Common myeloid progenitor, CD34-positive (primary cell): ENCODE results near the gene SENP3.

ENCODE experiments used
- CTCF ChIA-PET: fragments of 350-600 bp; sonication (Branson Sonifier 250); formaldehyde crosslinking; loops from one replicate; lab custom pipeline; 2021; ENCODE audit warnings: antibody characterized with exemption; lab: Charles Lee
- POLR2A ChIA-PET: fragments of 350-600 bp; sonication (Branson Sonifier 250); formaldehyde crosslinking; loops from one replicate; lab custom pipeline; 2021; ENCODE audit warnings: antibody characterized with exemption; lab: Charles Lee
- DNase-seq, 3 donors: peaks; one replicate each; pipeline versions ENCODE4 v3.0.0 to v3.0.0-alpha.2; 2013
- H3K27ac ChIP-seq, 2 experiments: 1 replicate in 1 of 2; 2 replicates in 1 of 2; pipeline ENCODE4 v1.7.0; 2013; ENCODE audit warnings: inconsistent platforms in 2 of 2, low read length in 2 of 2, mild to moderate bottlenecking in 2 of 2, low read depth in 1 of 2, moderate library complexity in 1 of 2; ENCODE audit not compliant: severe bottlenecking in 2 of 2, insufficient read depth in 1 of 2, poor library complexity in 1 of 2
- H3K27me3 ChIP-seq, 5 experiments: replicated peaks in 2 of 5; 1 replicate in 3 of 5; 2 replicates in 2 of 5; pipeline versions ENCODE4 v1.6.1 to v1.7.0; 2013; ENCODE audit warnings: low read length in 4 of 5, mild to moderate bottlenecking in 2 of 5, moderate library complexity in 2 of 5, inconsistent platforms in 1 of 5; ENCODE audit not compliant: insufficient read depth in 5 of 5, control insufficient read depth in 4 of 5
- H3K36me3 ChIP-seq, 4 experiments: 1 replicate in 2 of 4; 2 replicates in 2 of 4; pipeline versions ENCODE4 v1.6.1 to v1.7.0; 2013; ENCODE audit warnings: low read length in 3 of 4, control low read depth in 1 of 4, mild to moderate bottlenecking in 1 of 4; ENCODE audit not compliant: control insufficient read depth in 4 of 4, insufficient read depth in 4 of 4
- H3K4me1 ChIP-seq, 4 experiments: 1 replicate in 3 of 4; 2 replicates in 1 of 4; pipeline versions ENCODE4 v1.6.1 to v1.7.1; 2013; ENCODE audit warnings: low read length in 3 of 4, mild to moderate bottlenecking in 3 of 4, control low read depth in 1 of 4, inconsistent platforms in 1 of 4, moderate library complexity in 1 of 4; ENCODE audit not compliant: control insufficient read depth in 4 of 4, insufficient read depth in 4 of 4; ENCODE audit errors: control extremely low read depth in 1 of 4
- H3K4me3 ChIP-seq, 7 experiments: 1 replicate in 4 of 7; 2 replicates in 3 of 7; pipeline versions ENCODE4 v1.5.1 to v1.7.0; 2013; ENCODE audit warnings: mild to moderate bottlenecking in 7 of 7, low read length in 6 of 7, moderate library complexity in 6 of 7, inconsistent platforms in 2 of 7, low read depth in 2 of 7, control low read depth in 1 of 7; ENCODE audit not compliant: insufficient read depth in 4 of 7, control insufficient read depth in 1 of 7; ENCODE audit errors: extremely low read depth in 1 of 7
- H3K9me3 ChIP-seq, 5 experiments: 1 replicate in 4 of 5; 2 replicates in 1 of 5; pipeline versions ENCODE4 v1.6.1 to v1.7.1; 2013; ENCODE audit warnings: low read length in 4 of 5, mild to moderate bottlenecking in 2 of 5, inconsistent platforms in 1 of 5, low read depth in 1 of 5, moderate library complexity in 1 of 5; ENCODE audit not compliant: control insufficient read depth in 4 of 5, insufficient read depth in 2 of 5; ENCODE audit errors: control extremely low read depth in 1 of 5
- WGBS: methylation state at CpG from one replicate; pipeline ENCODE4 v1.1.5; 2013; ENCODE audit not compliant: insufficient coverage; 5-methylcytosine and 5-hydroxymethylcytosine counted together

The SENP3 gene

DNA sequence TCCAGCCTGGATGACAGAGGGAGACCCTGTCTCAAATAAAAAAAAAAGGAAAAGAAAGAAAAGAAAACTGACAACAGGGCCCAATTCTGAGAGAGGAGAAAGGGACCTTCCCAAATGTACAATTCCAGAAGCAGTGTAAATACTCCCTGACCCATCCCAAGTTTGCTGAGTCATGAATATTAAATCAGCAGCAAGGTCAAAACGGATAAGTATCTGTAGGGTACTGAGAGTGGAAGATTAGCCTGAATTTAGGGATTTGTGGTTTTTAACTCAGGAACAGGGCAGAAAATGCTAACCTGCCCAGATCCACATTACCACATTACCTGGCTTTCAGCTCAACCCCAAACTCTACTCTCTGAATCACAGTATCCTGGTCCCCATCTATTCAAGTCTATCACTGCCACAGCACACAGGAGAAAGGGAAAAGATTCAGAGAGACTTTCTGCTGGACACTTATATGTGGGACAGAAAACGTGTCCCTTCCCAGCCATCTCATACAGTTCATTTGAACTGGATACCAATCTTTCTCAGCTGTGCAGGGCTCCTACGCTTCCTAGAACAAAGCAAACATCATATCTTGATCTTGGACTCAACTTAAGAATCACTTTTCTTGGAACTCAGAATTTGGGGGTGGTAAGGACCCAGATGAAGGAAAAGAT, 50.0 kb downstream of the SENP3 start:
- Histone ChIP-seq H3K4me3 (no peak overlapping the region), H3K9me3 (no peaks in the 10 kb centered on the region), H3K27ac (no peak overlapping the region), H3K27me3 (no peaks in the 10 kb centered on the region), H3K4me1 (peaks cover 9 to 28% (median 21%) of the 10 kb centered on the region in 4 experiments), H3K36me3 (peaks cover under 1 to 18% (median 5%) of the 10 kb centered on the region in 4 experiments)
- ChIA-PET CTCF (interaction anchor here (0.8 to 2.1 kb wide), 7 partner anchors 11 to 377 kb away, joined by 3 to 6 read pairs (median 3); partner anchors contain the start of gene TP53), POLR2A (interaction anchor here (0.7 to 1.0 kb wide), 3 partner anchors 22 to 56 kb away, joined by 3 to 4 read pairs (median 3); partner anchors contain the start of gene SOX15)
- DNase-seq, result no peak
- WGBS, result no CpG with 5 or more reads among the region's 3 CpGs

DNA sequence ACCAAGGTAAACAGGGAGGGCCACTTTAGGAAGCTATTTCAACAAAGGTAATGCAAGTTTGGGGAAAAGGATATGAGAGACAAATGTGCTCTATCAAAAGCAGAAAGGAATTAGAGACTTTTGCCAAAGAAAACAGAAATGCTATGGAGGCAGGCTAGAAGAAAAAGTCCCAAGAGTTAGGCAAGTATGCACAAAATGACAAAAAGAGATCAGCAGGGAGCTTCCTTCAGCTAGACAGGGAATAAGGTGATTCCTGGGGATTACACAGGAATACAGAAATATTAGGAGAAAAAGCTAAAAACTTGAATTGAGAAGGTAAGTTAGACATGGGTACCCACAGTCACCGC, 50.5 kb downstream of the SENP3 start:
- ChIA-PET POLR2A (interaction anchor here (0.8 to 1.0 kb wide), 2 partner anchors 23 to 55 kb away, joined by 3 read pairs; no protein-coding TSS in a partner anchor), CTCF (interaction anchor here (0.8 to 2.1 kb wide), 5 partner anchors 11 to 75 kb away, joined by 3 to 6 read pairs (median 3); partner anchors contain the start of gene TP53)
- no peak for DNase-seq
- no peak overlapping the region for H3K27ac ChIP-seq
- H3K36me3 ChIP-seq, result peaks cover 0 to 18% (median 5%) of the 10 kb centered on the region in 4 experiments
- no peaks in the 10 kb centered on the region for H3K9me3 ChIP-seq
- WGBS, result 100% methylated on average over 1 of the region's 1 CpG
- H3K27me3 ChIP-seq, result no peaks in the 10 kb centered on the region
- peaks cover 9 to 28% (median 21%) of the 10 kb centered on the region in 4 experiments for H3K4me1 ChIP-seq
- H3K4me3 ChIP-seq, result no peak overlapping the region

GRCh38 chr17:7613769-7614424, 52.2 kb downstream of the SENP3 start:
- Histone ChIP-seq H3K9me3 (no peaks in the 10 kb centered on the region), H3K4me1 (peaks cover 9 to 28% (median 21%) of the 10 kb centered on the region in 4 experiments), H3K27me3 (no peaks in the 10 kb centered on the region), H3K4me3 (peak overlapping the region; percentile 72 to 92 (median 75)), H3K36me3 (peaks cover 0 to 18% (median 4%) of the 10 kb centered on the region in 4 experiments), H3K27ac (peak overlapping the region; percentile 27 to 87)
- WGBS, result 14% methylated on average over 19 of the region's 20 CpGs
- DNase-seq, result no peak
- ChIA-PET CTCF (interaction anchor here (1.1 to 2.1 kb wide), 4 partner anchors 13 to 74 kb away, joined by 4 to 7 read pairs (median 5); partner anchors contain the start of genes SOX15 and WRAP53), POLR2A (interaction anchor here (1.8 kb wide), 1 partner anchor 73 kb away, joined by 11 read pairs; no protein-coding TSS in a partner anchor)

- 0% methylated on average over 61 of the region's 93 CpGs for WGBS
- H3K36me3 ChIP-seq, result peaks cover 0 to 18% (median 4%) of the 10 kb centered on the region in 4 experiments
Observed at GRCh38 chr17:7614425-7615264, 52.9 kb downstream of the SENP3 start, which contains the start of gene FXR2. TSS of gene FXR2 (minus strand) at chr17:7614897. CDS start at chr17:7614532, 365 bp downstream.

GRCh38 chr17:7615265-7615747, 53.6 kb downstream of the SENP3 start:
- POLR2A ChIA-PET, result interaction anchor here (0.6 to 1.8 kb wide), 7 partner anchors 13 to 131 kb away, joined by 3 to 11 read pairs (median 5); partner anchors contain the start of genes MPDU1, SAT2, TP53 and WRAP53
- H3K36me3 ChIP-seq, result peaks cover 0 to 14% (median 3%) of the 10 kb centered on the region in 4 experiments
- no peak for DNase-seq
- H3K27ac ChIP-seq, result peak overlapping the region in 1 of 2 experiments; percentile 66
- CTCF ChIA-PET, result interaction anchor here (0.6 to 1.5 kb wide), 7 partner anchors 12 to 691 kb away, joined by 3 to 6 read pairs (median 4); partner anchors contain the start of genes SAT2, SHBG and TP53
- H3K27me3 ChIP-seq, result no peaks in the 10 kb centered on the region
- no peaks in the 10 kb centered on the region for H3K9me3 ChIP-seq
- 1% methylated on average over 20 of the region's 28 CpGs for WGBS
- peaks cover 9 to 28% (median 21%) of the 10 kb centered on the region in 4 experiments for H3K4me1 ChIP-seq
- peak overlapping the region in 6 of 7 experiments; percentile 39 to 83 (median 70) for H3K4me3 ChIP-seq

More at GRCh38 chr17:7614425-7615264, 52.9 kb downstream of the SENP3 start, which contains the start of gene FXR2:
- Histone ChIP-seq H3K27ac (peak within 1 kb of the TSS; percentile 27 to 87), H3K4me3 (peak within 1 kb of the TSS; percentile 72 to 92 (median 75)), H3K27me3 (no peaks in the 10 kb centered on the region), H3K9me3 (no peaks in the 10 kb centered on the region), H3K4me1 (peaks cover 9 to 28% (median 21%) of the 10 kb centered on the region in 4 experiments)
- DNase-seq, result peak; percentile 100
- ChIA-PET POLR2A (interaction anchor here (0.6 to 1.8 kb wide), 6 partner anchors 13 to 130 kb away, joined by 3 to 11 read pairs (median 6); partner anchors contain the start of genes MPDU1, SAT2, TP53 and WRAP53), CTCF (interaction anchor here (0.9 to 1.5 kb wide), 8 partner anchors 13 to 73 kb away, joined by 3 to 7 read pairs (median 4); partner anchors contain the start of genes SAT2, SHBG, SOX15 and TP53)

DNA sequence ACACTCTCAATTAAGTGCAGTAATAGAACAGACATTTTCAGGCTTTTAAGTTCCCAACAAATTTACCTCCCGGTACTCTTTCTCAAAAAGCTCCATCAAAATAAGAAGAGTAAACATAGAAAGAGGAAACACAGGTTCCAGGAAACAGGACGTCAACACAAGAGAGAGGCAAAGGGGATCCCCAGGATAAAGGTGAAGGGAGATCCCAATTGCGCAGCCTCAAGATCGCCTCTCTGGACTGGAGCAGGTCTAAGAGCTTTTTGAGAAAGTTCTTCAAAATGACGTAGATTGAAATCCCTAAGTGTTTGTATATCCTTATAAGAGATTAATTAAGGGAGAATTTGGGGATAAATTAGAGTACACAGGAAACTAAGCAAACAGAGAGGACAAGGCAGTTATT, 56.9 kb downstream of the SENP3 start:
- POLR2A ChIA-PET, result no interaction called here
- Histone ChIP-seq H3K4me3 (no peak overlapping the region), H3K9me3 (no peaks in the 10 kb centered on the region), H3K27ac (no peak overlapping the region), H3K36me3 (no peaks in the 10 kb centered on the region), H3K4me1 (peaks cover 2 to 10% (median 7%) of the 10 kb centered on the region in 4 experiments), H3K27me3 (no peaks in the 10 kb centered on the region)
- CTCF ChIA-PET, result interaction anchor here (1.1 to 1.2 kb wide), 3 partner anchors 11 to 35 kb away, joined by 3 to 4 read pairs (median 3); partner anchors contain the start of gene MPDU1
- 91% methylated on average over 4 of the region's 5 CpGs for WGBS
- DNase-seq, result no peak
